CD14-positive monocyte (primary cell): ENCODE data around the gene PET100. TPM values are rescaled to one million over a fixed set of nuclear protein-coding genes. Genes with fewer than 3 reads are reported as not detected.

Experiments used
- DNase-seq, 3 donors: peaks; one replicate each; pipeline ENCODE4 v3.0.0-alpha.2; 2011 to 2022
- H2AFZ ChIP-seq: 2 replicates; pipeline ENCODE4 v1.6.0; 2012; ENCODE audit warnings: mild to moderate bottlenecking, low read depth, low read length, inconsistent platforms; ENCODE audit not compliant: insufficient read depth, poor library complexity, severe bottlenecking
- H3K27ac ChIP-seq, 2 donors: 1 replicate in 1 of 2; 2 replicates in 1 of 2; pipeline ENCODE4 v1.5.1; 2012 to 2013; ENCODE audit warnings: low read length in 2 of 2, control low read depth in 1 of 2, inconsistent platforms in 1 of 2, low read depth in 1 of 2, mild to moderate bottlenecking in 1 of 2
- H3K27me3 ChIP-seq, 2 donors: one replicate each; pipeline versions ENCODE4 v1.6.0 to v1.6.1; 2011 to 2013; ENCODE audit warnings: low read length in 2 of 2; ENCODE audit not compliant: control insufficient read depth in 2 of 2, insufficient read depth in 2 of 2
- H3K36me3 ChIP-seq, 2 donors: replicated peaks in 1 of 2; 1 replicate in 1 of 2; 2 replicates in 1 of 2; pipeline versions ENCODE4 v1.5.1 to v1.6.1; 2012 to 2013; ENCODE audit warnings: low read length in 2 of 2, control low read depth in 1 of 2, inconsistent platforms in 1 of 2, mild to moderate bottlenecking in 1 of 2; ENCODE audit not compliant: insufficient read depth in 2 of 2, control insufficient read depth in 1 of 2
- H3K4me1 ChIP-seq, 2 donors: 1 replicate in 1 of 2; 2 replicates in 1 of 2; pipeline versions ENCODE4 v1.5.1 to v1.6.1; 2012 to 2013; ENCODE audit warnings: low read length in 2 of 2, control low read depth in 1 of 2, inconsistent platforms in 1 of 2, mild to moderate bottlenecking in 1 of 2, moderate library complexity in 1 of 2; ENCODE audit not compliant: insufficient read depth in 2 of 2, control insufficient read depth in 1 of 2
- H3K4me2 ChIP-seq: replicated peaks from 2 replicates; pipeline ENCODE3; 2012; ENCODE audit warnings: low read length, moderate library complexity, mild to moderate bottlenecking; ENCODE audit not compliant: poor library complexity, severe bottlenecking; ENCODE audit errors: extremely low read depth
- H3K4me3 ChIP-seq, 3 experiments: fragments of 200-600 bp in 1 of 3; sonication (generic) in 1 of 3; replicated peaks in 1 of 3; 1 replicate in 2 of 3; 2 replicates in 1 of 3; pipeline ENCODE4 v1.5.1; 2011 to 2013; ENCODE audit warnings: low read length in 3 of 3, mild to moderate bottlenecking in 3 of 3, control low read depth in 2 of 3, low read depth in 2 of 3, inconsistent platforms in 1 of 3, moderate library complexity in 1 of 3
- H3K79me2 ChIP-seq: 2 replicates; pipeline ENCODE4 v1.6.0; 2012; ENCODE audit warnings: mild to moderate bottlenecking, control low read depth, inconsistent platforms, low read length, moderate library complexity; ENCODE audit not compliant: insufficient read depth
- H3K9ac ChIP-seq: 2 replicates; pipeline ENCODE4 v1.6.0; 2017; ENCODE audit warnings: low read length, mild to moderate bottlenecking; ENCODE audit not compliant: insufficient read depth, poor library complexity, severe bottlenecking
- H3K9me3 ChIP-seq, 2 donors: replicated peaks in 1 of 2; 1 replicate in 1 of 2; 2 replicates in 1 of 2; pipeline versions ENCODE4 v1.5.1 to v1.6.1; 2012 to 2013; ENCODE audit warnings: low read length in 2 of 2, control low read depth in 1 of 2; ENCODE audit not compliant: control insufficient read depth in 1 of 2, insufficient read depth in 1 of 2
- H4K20me1 ChIP-seq: 2 replicates; pipeline ENCODE4 v1.6.0; 2012; ENCODE audit warnings: mild to moderate bottlenecking, low read length, control low read depth, moderate library complexity; ENCODE audit not compliant: insufficient read depth
- H3K27ac Mint-ChIP-seq, 7 donors: one replicate each; pipeline ENCODE4 v1.8.0; 2020; ENCODE audit warnings: mild to moderate bottlenecking in 7 of 7, mixed read lengths in 7 of 7, moderate library complexity in 6 of 7, inconsistent platforms in 2 of 7
- H3K27me3 Mint-ChIP-seq, 3 donors: one replicate each; pipeline ENCODE4 v1.8.0; 2021 to 2022; ENCODE audit warnings: low read depth in 3 of 3, mild to moderate bottlenecking in 3 of 3, mixed read lengths in 3 of 3, moderate library complexity in 3 of 3, inconsistent platforms in 1 of 3
- H3K36me3 Mint-ChIP-seq, 2 donors: one replicate each; pipeline ENCODE4 v1.8.0; 2020; ENCODE audit warnings: mixed read lengths in 2 of 2, inconsistent platforms in 1 of 2, mild to moderate bottlenecking in 1 of 2
- H3K4me1 Mint-ChIP-seq: one replicate; pipeline ENCODE4 v1.8.0; 2020; ENCODE audit warnings: mild to moderate bottlenecking, mixed read lengths
- H3K4me3 Mint-ChIP-seq, 2 donors: one replicate each; pipeline ENCODE4 v1.8.0; 2020; ENCODE audit warnings: mild to moderate bottlenecking in 2 of 2, mixed read lengths in 2 of 2, moderate library complexity in 1 of 2
- H3K9me3 Mint-ChIP-seq, 7 donors: one replicate each; pipeline ENCODE4 v1.8.0; 2020 to 2022; ENCODE audit warnings: mixed read lengths in 7 of 7, mild to moderate bottlenecking in 6 of 7, moderate library complexity in 6 of 7, inconsistent platforms in 2 of 7
- CTCF ChIP-seq: fragments of 200-600 bp; IDR thresholded peaks from one replicate; pipeline ENCODE4 v1.8.0; 2022; ENCODE audit warnings: antibody characterized with exemption, mild to moderate bottlenecking
- whole genome bisulfite sequencing: methylation state at CpG from one replicate; pipeline ENCODE4 v1.1.5; 2013; ENCODE audit warnings: missing lambda C conversion rate; ENCODE audit not compliant: insufficient coverage; 5-methylcytosine and 5-hydroxymethylcytosine counted together
- intact Hi-C, 2 donors: fragments of 100-400 bp; cut with micrococcal nuclease; formaldehyde crosslinking; loops; one replicate each; pipeline versions ENCODE4 v1.15.0 to v1.15.1; 2023
- polyA plus RNA-seq, 3 donors: library from polyadenylated mRNA; depleted of rRNA in 1 of 3; unstranded in 2 of 3; stranded (reverse) in 1 of 3; fragments of 300-500 nt in 2 of 3; fragments of >200 nt in 1 of 3; fragmentation: Illumina TruSeq in 2 of 3; gene quantifications; 1 replicate in 2 of 3; 2 replicates in 1 of 3; pipeline ENCODE4 v1.2.3, GENCODE V29; 2012 to 2021

Gene PET100
- polyA plus RNA-seq, 3 donors, result 64.6 to 386 (median 300) TPM

- Histone ChIP-seq H3K4me3 (peak within 1 kb of the TSS; percentile 1 to 71 (median 37)), H3K9me3 (peaks cover 6 to 10% of the 10 kb centered on the region in 2 donors), H3K9ac (peak within 1 kb of the TSS; percentile 52), H3K4me2 (peak within 1 kb of the TSS; percentile 72), H2AFZ (peak within 1 kb of the TSS; percentile 58), H3K4me1 (peaks cover 30 to 51% of the 10 kb centered on the region in 2 donors), H3K27me3 (no peaks in the 10 kb centered on the region), H3K36me3 (no peaks in the 10 kb centered on the region), H3K27ac (peak within 1 kb of the TSS; percentile 70 to 87), H3K79me2 (peaks cover 15% of the 10 kb centered on the region), H4K20me1 (no peaks in the 10 kb centered on the region)
- Mint-ChIP-seq H3K4me1 (peaks cover 47% of the 10 kb centered on the region), H3K27ac (peak within 1 kb of the TSS; percentile 59 to 93 (median 82)), H3K9me3 (peaks cover 7 to 17% (median 9%) of the 10 kb centered on the region in 7 donors), H3K4me3 (peak within 1 kb of the TSS; percentile 72 to 92), H3K27me3 (peaks cover 0 to 3% (median 0%) of the 10 kb centered on the region in 3 donors), H3K36me3 (peaks cover 0 to 3% of the 10 kb centered on the region in 2 donors)
- no peak for TF ChIP-seq CTCF
- DNase-seq, result no peak
- WGBS, result 21% methylated on average over 7 of the region's 9 CpGs
- intact Hi-C loops, result no loop called here
These were observed 39.2 kb downstream of the PET100 start, which contains the start of gene RETN for GRCh38 chr19:7668842-7669241. RETN (plus strand) TSS chr19:7669049; CDS start chr19:7669327, 278 bp downstream.

- Histone ChIP-seq H3K4me1 (peaks cover 37 to 59% of the 10 kb centered on the region in 2 donors), H3K4me3 (peak overlapping the region; percentile 1 to 71 (median 37)), H3K36me3 (no peaks in the 10 kb centered on the region), H3K4me2 (peak overlapping the region; percentile 72), H3K27me3 (no peaks in the 10 kb centered on the region), H3K9ac (peak overlapping the region; percentile 52), H4K20me1 (no peaks in the 10 kb centered on the region), H3K9me3 (peaks cover 7 to 13% of the 10 kb centered on the region in 2 donors), H3K79me2 (peaks cover 15% of the 10 kb centered on the region), H3K27ac (peak overlapping the region; percentile 70 to 87), H2AFZ (peak overlapping the region; percentile 58)
- Mint-ChIP-seq H3K4me1 (peaks cover 55% of the 10 kb centered on the region), H3K27me3 (peaks cover 0 to 5% (median 0%) of the 10 kb centered on the region in 3 donors), H3K27ac (peak overlapping the region; percentile 59 to 93 (median 82)), H3K9me3 (peaks cover 11 to 19% (median 13%) of the 10 kb centered on the region in 7 donors), H3K4me3 (peak overlapping the region; percentile 72 to 92), H3K36me3 (peaks cover 2 to 5% of the 10 kb centered on the region in 2 donors)
- 21% methylated on average over 7 of the region's 9 CpGs for WGBS
- intact Hi-C loops, result no loop called here
- no peak for DNase-seq
- no peak for TF ChIP-seq CTCF
These were observed 40.0 kb downstream of the PET100 start for GRCh38 chr19:7669641-7670040.
